ENCODE measurements around the gene CELF4.

DNA sequence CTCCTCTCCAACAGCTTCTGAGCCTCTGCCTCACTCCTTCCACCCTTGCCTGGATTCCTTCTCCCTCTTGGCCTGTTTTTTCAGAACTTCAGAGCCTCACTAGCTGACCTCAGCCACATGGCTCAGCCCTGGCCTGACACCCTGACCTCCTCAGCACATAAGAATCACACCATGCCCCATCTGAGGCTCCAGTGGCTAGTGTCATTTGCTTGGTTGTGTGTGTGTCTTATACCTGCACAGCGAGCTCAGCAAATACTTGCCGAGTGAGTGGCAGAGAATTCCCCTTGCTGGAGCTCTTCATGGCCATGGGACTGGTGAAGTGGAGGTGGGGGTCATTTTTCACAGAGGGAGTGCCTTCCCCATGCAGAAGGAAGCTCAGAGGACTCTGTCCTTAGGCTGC, 70.2 kb downstream of the CELF4 start:
- TF ChIP-seq, protein P1, sequence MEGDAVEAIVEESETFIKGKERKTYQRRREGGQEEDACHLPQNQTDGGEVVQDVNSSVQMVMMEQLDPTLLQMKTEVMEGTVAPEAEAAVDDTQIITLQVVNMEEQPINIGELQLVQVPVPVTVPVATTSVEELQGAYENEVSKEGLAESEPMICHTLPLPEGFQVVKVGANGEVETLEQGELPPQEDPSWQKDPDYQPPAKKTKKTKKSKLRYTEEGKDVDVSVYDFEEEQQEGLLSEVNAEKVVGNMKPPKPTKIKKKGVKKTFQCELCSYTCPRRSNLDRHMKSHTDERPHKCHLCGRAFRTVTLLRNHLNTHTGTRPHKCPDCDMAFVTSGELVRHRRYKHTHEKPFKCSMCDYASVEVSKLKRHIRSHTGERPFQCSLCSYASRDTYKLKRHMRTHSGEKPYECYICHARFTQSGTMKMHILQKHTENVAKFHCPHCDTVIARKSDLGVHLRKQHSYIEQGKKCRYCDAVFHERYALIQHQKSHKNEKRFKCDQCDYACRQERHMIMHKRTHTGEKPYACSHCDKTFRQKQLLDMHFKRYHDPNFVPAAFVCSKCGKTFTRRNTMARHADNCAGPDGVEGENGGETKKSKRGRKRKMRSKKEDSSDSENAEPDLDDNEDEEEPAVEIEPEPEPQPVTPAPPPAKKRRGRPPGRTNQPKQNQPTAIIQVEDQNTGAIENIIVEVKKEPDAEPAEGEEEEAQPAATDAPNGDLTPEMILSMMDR (IDR thresholded peaks at IDR 0.05): no peak
- TF ChIP-seq POLR2AphosphoS5 (IDR thresholded peaks at IDR 0.05): no peak
- no peak for TF ChIP-seq POLR2A (IDR thresholded peaks at IDR 0.05)
- no peak for TF ChIP-seq EP300 (IDR thresholded peaks at IDR 0.05)

Measured in upper lobe of left lung (tissue), 4 donors.